GM23248 (cell line): ENCODE measurements around the gene SLC9A9.

Experiments
- EZH2 ChIP-seq: fragments of 200-600 bp; sonication (generic); IDR thresholded peaks from 2 replicates; pipeline ENCODE4 v1.6.1; 2018; ENCODE audit warnings: antibody characterized with exemption, mild to moderate bottlenecking; ENCODE audit not compliant: insufficient read depth, poor library complexity, severe bottlenecking
- EZH2phosphoT487 ChIP-seq: fragments of 200-600 bp; sonication (generic); IDR thresholded peaks from 2 replicates; pipeline ENCODE4 v1.6.1; 2018; ENCODE audit warnings: antibody characterized with exemption, moderate library complexity, mild to moderate bottlenecking, low read depth; ENCODE audit not compliant: insufficient read depth

DNA sequence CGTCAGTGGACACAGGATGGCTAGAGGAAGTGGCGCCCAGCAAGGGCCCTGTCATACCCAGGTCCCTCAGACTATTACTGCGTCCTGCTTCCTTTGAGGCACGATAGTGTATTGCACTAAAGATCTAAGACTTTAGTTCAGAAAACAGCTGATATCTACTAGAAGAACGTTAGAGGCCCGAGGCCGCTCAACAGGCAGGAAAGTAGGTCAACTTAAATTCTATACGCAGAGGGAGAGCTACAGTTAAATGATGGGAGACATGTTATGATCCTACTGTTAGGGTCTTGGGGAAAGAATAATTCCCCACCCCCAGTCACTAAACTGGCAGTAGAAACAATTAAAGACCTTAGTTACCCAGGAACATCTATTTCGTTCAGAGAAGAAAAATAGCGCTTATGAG lies 410.9 kb downstream of the SLC9A9 start:
- TF ChIP-seq EZH2phosphoT487 (no peak), EZH2 (no peak)
